HG03175 (cell line): ENCODE data around the gene GALNT9.

ENCODE experiments used
- ATAC-seq: cut with Tn5 transposase; IDR thresholded peaks from one replicate; pipeline ENCODE4 v1.9.1; 2021; ENCODE audit warnings: mild to moderate bottlenecking, moderate library complexity; ENCODE audit not compliant: unreplicated experiment

Gene GALNT9

GRCh38 chr12:132344601-132345000 is 15.2 kb upstream of the GALNT9 start:
- ATAC-seq: no peak

GRCh38 chr12:132344181-132344580 is 14.8 kb upstream of the GALNT9 start:
- ATAC-seq: no peak

GRCh38 chr12:132343294-132344004 is 14.1 kb upstream of the GALNT9 start:
- ATAC-seq: no peak

- ATAC-seq: no peak
Measured at GRCh38 chr12:132342251-132343227, 13.2 kb upstream of the GALNT9 start.

GRCh38 chr12:132341318-132342050 is 12.1 kb upstream of the GALNT9 start:
- no peak for ATAC-seq

GRCh38 chr12:132340266-132341035 is 11.1 kb upstream of the GALNT9 start:
- no peak for ATAC-seq

- no peak for ATAC-seq
Measured at GRCh38 chr12:132339856-132340255, 10.5 kb upstream of the GALNT9 start.

- ATAC-seq: no peak
Measured at GRCh38 chr12:132338781-132339180, 9.4 kb upstream of the GALNT9 start.

GRCh38 chr12:132338311-132338710 is 8.9 kb upstream of the GALNT9 start:
- no peak for ATAC-seq

- no peak for ATAC-seq
Measured at GRCh38 chr12:132337557-132337956, 8.2 kb upstream of the GALNT9 start.

GRCh38 chr12:132336451-132337413 is 7.3 kb upstream of the GALNT9 start:
- no peak for ATAC-seq

- ATAC-seq: no peak
Measured at GRCh38 chr12:132335179-132335756, 5.9 kb upstream of the GALNT9 start.

GRCh38 chr12:132333766-132334165 is 4.4 kb upstream of the GALNT9 start:
- ATAC-seq: no peak

GRCh38 chr12:132333273-132333672 is 3.9 kb upstream of the GALNT9 start:
- ATAC-seq: no peak

GRCh38 chr12:132330549-132330881 is 1.1 kb upstream of the GALNT9 start:
- ATAC-seq: no peak

- no peak for ATAC-seq
Measured at GRCh38 chr12:132329720-132330548, 545 bp upstream of the GALNT9 start.

- ATAC-seq: no peak
Measured at GRCh38 chr12:132328282-132329029, 933 bp downstream of the GALNT9 start.
